Ovary (tissue), 3 donors: ENCODE results near the gene EFEMP1.

Source experiments
- CTCF ChIP-seq, 3 donors: fragments of 450-650 bp in 2 of 3; fragments of 200-600 bp in 1 of 3; IDR thresholded peaks; one replicate each; pipeline versions ENCODE4 v1.5.1 to v1.8.0; 2016 to 2022; ENCODE audit warnings: antibody characterized with exemption in 3 of 3, mild to moderate bottlenecking in 1 of 3
- EP300 ChIP-seq: sonication (generic); formaldehyde crosslinking; IDR thresholded peaks from one replicate; pipeline ENCODE4 v1.6.1; 2017; ENCODE audit warnings: antibody characterized with exemption
- donor health status: DM: no; HTN: no; CAD: no.

GRCh38 chr2:55894720-55895119 is 28.9 kb downstream of the EFEMP1 start:
- TF ChIP-seq CTCF (IDR thresholded peaks at IDR 0.05) (no peak), EP300 (no peak)
